ENCODE data around the gene TMEM14C. TPM values are rescaled to one million over a fixed set of nuclear protein-coding genes. Genes with fewer than 3 reads are reported as not detected.
"Not testable (repeated sequence)": the region's sequence is repeated elsewhere in the genome, so short reads cannot be mapped to it uniquely, and the experiment has no call there.

Gene TMEM14C
- polyA plus RNA-seq, 1 donor (not counting 4 experiments of a cell fraction or from before 2014, with no cell fraction given) = 304 TPM

- FAIRE-seq (no peak), DNase-seq (ENCODE audit: low read depth, low spot score) (no peak)
- Histone ChIP-seq H3K79me2 (ENCODE audit: control insufficient read depth, insufficient read depth, low read length) (no peaks in the 10 kb centered on the region), H3K4me3 (ENCODE audit: control insufficient read depth in 2 of 3, extremely low read depth in 1 of 3, insufficient read depth in 2 of 3, low read depth in 1 of 3, low read length in 3 of 3) (no peak overlapping the region), H2AFZ (ENCODE audit: control insufficient read depth, low read length) (no peak overlapping the region), H3K36me3 (ENCODE audit: control insufficient read depth in 2 of 2, extremely low read depth in 1 of 2, insufficient read depth in 2 of 2, low read length in 2 of 2) (peaks cover 6% of the 10 kb centered on the region in 2 experiments), H3K4me1 (ENCODE audit: control insufficient read depth, extremely low read depth, insufficient read depth, low read length) (peaks cover 16% of the 10 kb centered on the region), H4K20me1 (ENCODE audit: control insufficient read depth, extremely low read depth, insufficient read depth, low read length) (no peaks in the 10 kb centered on the region), H3K4me2 (ENCODE audit: control insufficient read depth, extremely low read depth, insufficient read depth, low read depth, low read length) (no peak overlapping the region), H3K27ac (ENCODE audit: control insufficient read depth, insufficient read depth, low read length) (no peak overlapping the region), H3K9me1 (ENCODE audit: control insufficient read depth, extremely low read depth, insufficient read depth, low read length) (no peaks in the 10 kb centered on the region), H3K27me3 (ENCODE audit: control insufficient read depth, extremely low read depth, insufficient read depth, low read length) (no peaks in the 10 kb centered on the region), H3K9me3 (ENCODE audit: control insufficient read depth, low read depth, low read length) (no peaks in the 10 kb centered on the region), H3K9ac (ENCODE audit: control insufficient read depth, extremely low read depth, insufficient read depth, low read length) (no peak overlapping the region)
- dilution Hi-C loops (cut with MboI; ENCODE audit: extremely low pct_ligation_motif_present, low sequenced_read_pairs) = no loop called here
- TF ChIP-seq CTCF (optimal IDR thresholded peaks at IDR 0.05 in 1 of 3, IDR thresholded peaks at IDR 0.05 in 1 of 3, conservative IDR thresholded peaks at IDR 0.05 in 1 of 3; ENCODE audit: extremely low read depth in 1 of 3, insufficient read depth in 2 of 3, low read length in 3 of 3) (no peak), EZH2 (IDR thresholded peaks at IDR 0.05; ENCODE audit: low read length) (no peak)
These were observed 13.9 kb downstream of the TMEM14C start for GRCh38 chr6:10736731-10737130.

GRCh38 chr6:10740061-10740460 is 17.2 kb downstream of the TMEM14C start:
- TF ChIP-seq CTCF (optimal IDR thresholded peaks at IDR 0.05 in 1 of 3, IDR thresholded peaks at IDR 0.05 in 1 of 3, conservative IDR thresholded peaks at IDR 0.05 in 1 of 3; ENCODE audit: extremely low read depth in 1 of 3, insufficient read depth in 2 of 3, low read length in 3 of 3) (no peak), EZH2 (IDR thresholded peaks at IDR 0.05; ENCODE audit: low read length) (no peak)
- no peak overlapping the region for H2AFZ ChIP-seq (ENCODE audit: control insufficient read depth, low read length)
- DNase-seq (ENCODE audit: low read depth, low spot score) = no peak
- H3K36me3 ChIP-seq (ENCODE audit: control insufficient read depth in 2 of 2, extremely low read depth in 1 of 2, insufficient read depth in 2 of 2, low read length in 2 of 2) = no peaks in the 10 kb centered on the region
- H3K9me3 ChIP-seq (ENCODE audit: control insufficient read depth, low read depth, low read length) = no peaks in the 10 kb centered on the region
- no peak overlapping the region for H3K9ac ChIP-seq (ENCODE audit: control insufficient read depth, extremely low read depth, insufficient read depth, low read length)
- no peaks in the 10 kb centered on the region for H4K20me1 ChIP-seq (ENCODE audit: control insufficient read depth, extremely low read depth, insufficient read depth, low read length)
- H3K9me1 ChIP-seq (ENCODE audit: control insufficient read depth, extremely low read depth, insufficient read depth, low read length) = no peaks in the 10 kb centered on the region
- no peak overlapping the region for H3K4me3 ChIP-seq (ENCODE audit: control insufficient read depth in 2 of 3, extremely low read depth in 1 of 3, insufficient read depth in 2 of 3, low read depth in 1 of 3, low read length in 3 of 3)
- H3K4me1 ChIP-seq (ENCODE audit: control insufficient read depth, extremely low read depth, insufficient read depth, low read length) = peaks cover 5% of the 10 kb centered on the region
- H3K27ac ChIP-seq (ENCODE audit: control insufficient read depth, insufficient read depth, low read length) = no peak overlapping the region
- no peaks in the 10 kb centered on the region for H3K27me3 ChIP-seq (ENCODE audit: control insufficient read depth, extremely low read depth, insufficient read depth, low read length)
- dilution Hi-C loops (cut with MboI; ENCODE audit: extremely low pct_ligation_motif_present, low sequenced_read_pairs) = no loop called here
- H3K79me2 ChIP-seq (ENCODE audit: control insufficient read depth, insufficient read depth, low read length) = no peaks in the 10 kb centered on the region
- FAIRE-seq = no peak
- H3K4me2 ChIP-seq (ENCODE audit: control insufficient read depth, extremely low read depth, insufficient read depth, low read depth, low read length) = no peak overlapping the region

- dilution Hi-C loops (cut with MboI; ENCODE audit: extremely low pct_ligation_motif_present, low sequenced_read_pairs); FAIRE-seq; H3K79me2 ChIP-seq (ENCODE audit: control insufficient read depth, insufficient read depth, low read length); H3K36me3 ChIP-seq (ENCODE audit: control insufficient read depth in 2 of 2, extremely low read depth in 1 of 2, insufficient read depth in 2 of 2, low read length in 2 of 2); DNase-seq (ENCODE audit: low read depth, low spot score); H3K9ac ChIP-seq (ENCODE audit: control insufficient read depth, extremely low read depth, insufficient read depth, low read length); H3K4me3 ChIP-seq (ENCODE audit: control insufficient read depth in 2 of 3, extremely low read depth in 1 of 3, insufficient read depth in 2 of 3, low read depth in 1 of 3, low read length in 3 of 3); H3K9me3 ChIP-seq (ENCODE audit: control insufficient read depth, low read depth, low read length); H3K4me1 ChIP-seq (ENCODE audit: control insufficient read depth, extremely low read depth, insufficient read depth, low read length); H2AFZ ChIP-seq (ENCODE audit: control insufficient read depth, low read length); H3K9me1 ChIP-seq (ENCODE audit: control insufficient read depth, extremely low read depth, insufficient read depth, low read length); H3K27ac ChIP-seq (ENCODE audit: control insufficient read depth, insufficient read depth, low read length); H4K20me1 ChIP-seq (ENCODE audit: control insufficient read depth, extremely low read depth, insufficient read depth, low read length); H3K4me2 ChIP-seq (ENCODE audit: control insufficient read depth, extremely low read depth, insufficient read depth, low read depth, low read length); H3K27me3 ChIP-seq (ENCODE audit: control insufficient read depth, extremely low read depth, insufficient read depth, low read length): not testable (repeated sequence)
These were observed 18.8 kb downstream of the TMEM14C start for GRCh38 chr6:10741643-10742042.

All from keratinocyte (primary cell).